Lung (tissue), 12 donors: ENCODE data around the gene PAIP1. TPM values are rescaled to one million over a fixed set of nuclear protein-coding genes. Genes with fewer than 3 reads are reported as not detected.

ENCODE experiments used
- ATAC-seq: fragments of 200-7000 bp; cut with Tn5 transposase; one replicate; pipeline ENCODE4 v1.9.1; 2020; ENCODE audit warnings: moderate number of reproducible peaks; ENCODE audit not compliant: insufficient read depth, low FRiP score
- DNase-seq, 3 donors: peaks; one replicate each; pipeline ENCODE4 v3.0.0-alpha.2; 2013 to 2017
- H3K27ac ChIP-seq, 2 donors: one replicate each; pipeline ENCODE4 v1.5.1; 2013; ENCODE audit warnings: mild to moderate bottlenecking in 2 of 2, moderate library complexity in 2 of 2, control low read depth in 1 of 2, inconsistent platforms in 1 of 2, low read depth in 1 of 2, low read length in 1 of 2
- H3K27me3 ChIP-seq, 3 donors: one replicate each; pipeline ENCODE4 v1.5.1; 2013; ENCODE audit warnings: low read length in 2 of 3; ENCODE audit not compliant: control insufficient read depth in 3 of 3, insufficient read depth in 3 of 3
- H3K36me3 ChIP-seq, 4 donors: one replicate each; pipeline ENCODE4 v1.5.1; 2013; ENCODE audit warnings: low read length in 4 of 4, mild to moderate bottlenecking in 1 of 4, moderate library complexity in 1 of 4; ENCODE audit not compliant: control insufficient read depth in 4 of 4, insufficient read depth in 4 of 4
- H3K4me1 ChIP-seq, 5 donors: one replicate each; pipeline ENCODE4 v1.5.1; 2013; ENCODE audit warnings: low read length in 5 of 5, mild to moderate bottlenecking in 2 of 5, moderate library complexity in 1 of 5; ENCODE audit not compliant: control insufficient read depth in 5 of 5, insufficient read depth in 5 of 5
- H3K4me3 ChIP-seq: one replicate; pipeline ENCODE4 v1.5.1; 2013; ENCODE audit warnings: mild to moderate bottlenecking, control low read depth, moderate library complexity
- H3K9ac ChIP-seq, 2 donors: one replicate each; pipeline ENCODE4 v1.5.1; 2013; ENCODE audit warnings: low read length in 2 of 2, control low read depth in 1 of 2; ENCODE audit not compliant: insufficient read depth in 1 of 2
- H3K9me3 ChIP-seq, 4 donors: one replicate each; pipeline ENCODE4 v1.5.1; 2013; ENCODE audit warnings: low read length in 3 of 4, mild to moderate bottlenecking in 1 of 4, moderate library complexity in 1 of 4; ENCODE audit not compliant: control insufficient read depth in 4 of 4, insufficient read depth in 3 of 4
- WGBS, 2 donors: extraction: QIAGEN DNeasy Blood & Tissue Kit; methylation state at CpG; one replicate each; pipeline ENCODE4 v1.1.7; 2013; 5-methylcytosine and 5-hydroxymethylcytosine counted together
- polyA plus RNA-seq, 2 donors: library from polyadenylated mRNA; stranded (reverse); fragments of 200-250 nt; gene quantifications; one replicate each; pipeline ENCODE4 v1.2.1, GENCODE V29; 2013
- total RNA-seq, 2 donors: library from RNA; depleted of rRNA in 1 of 2; stranded (reverse); fragments of >200 nt in 1 of 2; gene quantifications; one replicate each; pipeline ENCODE4 v1.2.1, GENCODE V29; 2014 to 2021
- TF ChIP-seq, protein P1 (sequence below): IDR thresholded peaks from 2 replicates; pipeline ENCODE4 v1.5.1; 2012; ENCODE audit warnings: mild to moderate bottlenecking; ENCODE audit errors: control extremely low read depth, extremely low read depth
- donor health status: control.
- donor health status: control.
- donor health status: Bipolar disorder and iron deficiency.
- donor health status: healthy.
- donor health status: DM: yes; HTN: yes; CAD: no.

The PAIP1 gene
- total and polyA plus RNA-seq, 4 donors: 46.1 to 91.1 (median 55.0) TPM

DNA sequence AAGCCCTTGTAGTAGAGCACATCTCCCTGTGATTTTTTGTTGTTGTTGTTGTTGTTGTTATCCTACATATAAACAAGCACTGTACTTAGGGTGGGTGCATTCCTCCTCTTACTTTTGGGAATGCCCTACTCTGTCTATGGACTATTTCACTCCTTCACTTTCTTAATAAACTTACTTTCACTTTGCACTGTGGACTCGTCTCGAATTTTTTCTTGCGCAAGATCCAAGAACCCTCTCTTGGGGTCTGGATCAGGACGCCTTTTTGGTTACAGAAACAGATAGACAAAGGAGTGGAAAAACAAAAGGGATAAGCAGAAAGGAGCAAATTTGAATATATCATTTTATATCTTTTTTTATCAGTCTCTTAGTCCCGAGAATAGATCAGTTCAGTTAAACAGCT lies 14.4 kb upstream of the PAIP1 start:
- Histone ChIP-seq H3K9ac (no peak overlapping the region), H3K27me3 (no peaks in the 10 kb centered on the region), H3K4me1 (peaks cover 0 to 39% (median 13%) of the 10 kb centered on the region in 5 donors), H3K36me3 (peaks cover 0 to 5% (median 2%) of the 10 kb centered on the region in 4 donors), H3K4me3 (no peak overlapping the region), H3K27ac (no peak overlapping the region), H3K9me3 (peaks cover 0 to under 1% (median 0%) of the 10 kb centered on the region in 4 donors)
- peak in 1 of 3 donors; percentile 26 for DNase-seq
- TF ChIP-seq, protein P1, sequence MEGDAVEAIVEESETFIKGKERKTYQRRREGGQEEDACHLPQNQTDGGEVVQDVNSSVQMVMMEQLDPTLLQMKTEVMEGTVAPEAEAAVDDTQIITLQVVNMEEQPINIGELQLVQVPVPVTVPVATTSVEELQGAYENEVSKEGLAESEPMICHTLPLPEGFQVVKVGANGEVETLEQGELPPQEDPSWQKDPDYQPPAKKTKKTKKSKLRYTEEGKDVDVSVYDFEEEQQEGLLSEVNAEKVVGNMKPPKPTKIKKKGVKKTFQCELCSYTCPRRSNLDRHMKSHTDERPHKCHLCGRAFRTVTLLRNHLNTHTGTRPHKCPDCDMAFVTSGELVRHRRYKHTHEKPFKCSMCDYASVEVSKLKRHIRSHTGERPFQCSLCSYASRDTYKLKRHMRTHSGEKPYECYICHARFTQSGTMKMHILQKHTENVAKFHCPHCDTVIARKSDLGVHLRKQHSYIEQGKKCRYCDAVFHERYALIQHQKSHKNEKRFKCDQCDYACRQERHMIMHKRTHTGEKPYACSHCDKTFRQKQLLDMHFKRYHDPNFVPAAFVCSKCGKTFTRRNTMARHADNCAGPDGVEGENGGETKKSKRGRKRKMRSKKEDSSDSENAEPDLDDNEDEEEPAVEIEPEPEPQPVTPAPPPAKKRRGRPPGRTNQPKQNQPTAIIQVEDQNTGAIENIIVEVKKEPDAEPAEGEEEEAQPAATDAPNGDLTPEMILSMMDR: no peak
- WGBS, 2 donors: 66 to 81% methylated on average over 5 of the region's 5 CpGs
- ATAC-seq: peak; percentile 47

DNA sequence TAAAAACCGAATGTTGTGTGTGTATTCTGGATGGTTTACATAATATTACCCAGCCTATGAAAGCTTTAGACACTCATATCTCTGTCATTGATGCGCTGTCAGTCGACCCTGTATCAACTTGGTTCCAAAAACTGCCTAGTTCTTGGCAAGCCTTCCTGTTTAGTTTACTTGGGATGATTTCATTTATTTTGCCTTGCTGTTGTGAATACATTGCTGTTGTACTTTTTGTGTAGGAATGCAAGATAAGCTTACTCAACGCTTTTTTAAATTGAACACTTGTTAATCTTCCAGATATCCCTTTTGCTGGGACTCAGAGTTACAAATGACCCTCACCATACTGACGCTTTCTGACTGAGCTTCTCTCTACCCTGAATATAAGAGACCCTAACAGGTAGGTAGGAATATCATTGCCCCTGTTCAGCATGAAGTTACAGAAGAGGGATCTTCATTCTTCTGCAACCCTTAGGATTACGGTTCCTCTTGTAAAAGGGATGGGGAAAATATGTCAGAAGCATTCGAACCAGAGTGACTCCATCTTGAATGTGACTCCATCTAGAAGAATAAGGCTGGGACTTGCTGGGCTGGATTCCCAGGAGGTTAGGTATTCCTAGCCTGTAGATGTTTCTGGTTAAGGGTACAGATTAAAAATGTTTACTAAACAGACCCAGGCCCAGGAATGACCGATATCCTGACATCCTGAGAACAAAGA lies 13.7 kb upstream of the PAIP1 start:
- ATAC-seq: no peak

DNA sequence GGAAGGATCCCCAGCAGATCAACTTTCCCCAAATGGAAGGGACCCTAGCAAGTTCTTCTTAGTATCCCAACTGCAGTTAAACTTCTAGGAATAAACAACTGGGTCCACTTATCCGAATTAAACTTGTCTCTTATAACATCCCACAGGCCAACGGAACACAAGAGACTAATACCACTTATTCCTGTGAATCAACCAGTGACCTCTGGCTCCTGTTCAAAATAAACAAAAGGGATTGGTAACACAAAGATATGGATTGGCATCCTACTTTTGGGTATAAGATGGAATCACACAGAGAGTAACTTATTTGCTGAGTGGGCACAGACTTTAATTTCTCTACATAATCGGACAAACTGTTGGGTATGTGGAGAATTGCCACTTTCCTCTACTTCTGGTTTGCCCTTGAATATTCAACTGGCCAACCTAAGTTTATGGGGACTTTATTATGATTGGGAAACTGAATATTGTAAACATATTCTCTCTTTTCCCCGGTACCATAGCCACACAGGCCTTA lies 12.4 kb upstream of the PAIP1 start:
- H3K4me3 ChIP-seq: no peak overlapping the region
- 78 to 92% methylated on average over 4 of the region's 4 CpGs for WGBS, 2 donors
- H3K27me3 ChIP-seq: no peaks in the 10 kb centered on the region
- H3K4me1 ChIP-seq: peaks cover 0 to 39% (median 13%) of the 10 kb centered on the region in 5 donors
- H3K36me3 ChIP-seq: no peaks in the 10 kb centered on the region
- H3K9me3 ChIP-seq: no peaks in the 10 kb centered on the region
- DNase-seq (no peak), ATAC-seq (no peak)
- no peak overlapping the region for H3K27ac ChIP-seq
- no peak overlapping the region for H3K9ac ChIP-seq
- TF ChIP-seq, protein P1: no peak

More for the DNA sequence above, 13.7 kb upstream of the PAIP1 start:
- H3K4me1 ChIP-seq: peaks cover 0 to 39% (median 13%) of the 10 kb centered on the region in 5 donors
- TF ChIP-seq, protein P1: no peak
- peak overlapping the region in 1 of 2 donors; percentile 6 for H3K27ac ChIP-seq
- peaks cover 0 to 5% (median 0%) of the 10 kb centered on the region in 4 donors for H3K36me3 ChIP-seq
- DNase-seq: peak; percentile 24 to 76 (median 66)
- H3K9me3 ChIP-seq: no peaks in the 10 kb centered on the region
- 85 to 93% methylated on average over 8 of the region's 8 CpGs for WGBS, 2 donors
- H3K4me3 ChIP-seq: no peak overlapping the region
- no peaks in the 10 kb centered on the region for H3K27me3 ChIP-seq
- H3K9ac ChIP-seq: no peak overlapping the region
